ENCODE measurements around the gene RIPK3.
"Not testable (repeated sequence)": the region's sequence is repeated elsewhere in the genome, so short reads cannot be mapped to it uniquely, and the experiment has no call there.

Gene RIPK3

DNA sequence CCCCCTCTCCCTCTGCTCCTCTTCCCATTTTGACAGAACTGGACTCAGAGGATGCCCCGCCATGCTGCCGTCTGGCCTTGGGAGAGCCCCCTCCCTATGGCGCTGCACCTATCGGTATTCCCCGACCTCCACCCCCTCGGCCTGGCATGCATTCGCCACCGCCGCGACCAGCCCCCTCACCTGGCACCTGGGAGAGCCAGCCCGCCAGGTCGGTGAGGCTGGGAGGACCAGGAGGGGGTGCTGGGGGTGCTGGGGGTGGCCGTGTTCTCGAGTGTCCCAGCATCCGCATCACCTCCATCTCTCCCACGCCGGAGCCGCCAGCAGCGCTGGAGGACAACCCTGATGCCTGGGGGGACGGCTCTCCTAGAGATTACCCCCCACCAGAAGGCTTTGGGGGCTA lies 29.7 kb upstream of the RIPK3 start:
- no peak for DNase-seq (ENCODE audit: low read depth)

DNA sequence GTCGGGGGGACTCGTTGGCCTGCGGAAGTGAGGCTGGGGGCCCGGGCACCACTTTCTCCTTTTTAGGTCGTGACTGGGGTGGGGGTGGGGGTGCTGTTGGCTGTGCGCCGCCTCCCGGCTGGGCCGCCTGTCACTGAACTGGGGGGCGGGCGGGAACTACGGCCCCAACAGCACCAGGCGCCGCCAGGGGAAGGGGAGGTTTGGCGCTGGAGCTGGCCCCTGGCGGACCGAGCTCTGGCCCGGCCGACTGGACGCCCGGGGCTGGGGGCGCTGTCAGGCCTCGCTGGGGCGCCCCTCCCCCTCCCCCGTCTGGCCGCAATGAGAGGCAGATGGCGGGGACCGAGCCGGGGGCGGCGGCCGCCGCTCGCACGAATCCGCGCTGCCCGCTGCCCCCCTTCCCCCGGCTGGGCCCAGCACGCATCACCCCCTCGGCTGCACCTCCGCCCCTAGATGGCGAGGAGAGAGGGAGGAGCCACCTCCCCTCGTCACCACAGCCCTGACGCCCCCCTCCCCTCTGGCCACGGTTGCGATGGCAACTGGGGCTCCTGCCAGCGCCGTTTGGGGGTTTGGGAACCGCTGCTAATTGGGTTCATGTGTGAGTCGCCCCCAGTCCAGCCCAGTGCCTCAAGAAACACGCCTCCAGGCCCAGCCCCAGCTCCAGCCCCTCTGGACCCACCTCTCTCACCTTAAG lies 28.9 kb upstream of the RIPK3 start:
- peak; percentile 33 for DNase-seq (ENCODE audit: low read depth)

DNA sequence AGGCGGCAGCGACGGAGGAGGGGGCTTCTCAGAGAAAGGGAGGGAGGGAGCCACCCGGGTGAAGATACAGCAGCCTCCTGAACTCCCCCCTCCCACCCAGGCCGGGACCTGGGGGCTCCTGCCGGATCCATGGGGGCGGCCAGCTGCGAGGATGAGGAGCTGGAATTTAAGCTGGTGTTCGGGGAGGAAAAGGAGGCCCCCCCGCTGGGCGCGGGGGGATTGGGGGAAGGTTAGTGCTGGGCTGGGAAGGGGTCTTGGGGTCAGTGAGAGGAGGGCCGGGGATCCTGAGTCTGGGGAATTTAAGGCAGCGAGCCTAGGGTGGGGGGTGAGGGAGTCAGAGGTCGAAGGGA lies 28.4 kb upstream of the RIPK3 start:
- DNase-seq (ENCODE audit: low read depth), result no peak

DNA sequence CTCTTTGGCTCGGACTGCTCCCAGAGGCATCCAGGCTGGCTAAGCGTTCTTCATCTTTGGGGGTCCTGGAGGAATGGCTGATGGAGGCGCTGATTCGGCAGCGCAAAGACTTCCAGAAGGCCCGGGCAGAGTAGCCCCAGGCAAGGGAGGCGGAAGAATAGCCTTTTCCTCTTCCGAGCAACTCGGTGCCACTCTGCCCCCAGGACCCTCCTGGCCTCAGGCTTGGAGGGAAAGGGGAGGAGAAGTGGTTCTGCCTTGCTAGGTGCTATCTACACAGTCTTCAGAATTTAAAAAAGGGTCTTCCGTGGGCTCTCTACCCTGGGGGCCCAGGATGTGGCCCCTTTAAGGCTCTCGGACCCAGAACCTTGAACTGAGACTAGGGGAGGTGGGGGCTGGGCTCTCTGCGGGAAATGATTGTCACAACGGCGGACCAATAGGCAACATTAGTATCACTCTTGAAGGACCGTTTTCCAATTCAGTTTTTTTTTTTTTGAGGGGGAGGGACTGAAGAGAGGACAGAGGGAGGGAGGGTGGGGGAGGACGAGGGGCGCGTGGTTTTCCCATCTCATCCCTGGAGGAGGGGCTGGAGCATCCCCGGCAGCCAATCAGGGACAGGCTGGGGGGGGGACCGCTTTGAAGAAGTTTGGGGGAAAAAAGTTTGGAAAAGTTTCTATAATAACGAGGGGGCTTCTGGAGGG lies 27.9 kb upstream of the RIPK3 start, which contains the start of gene NFATC4:
Gene NFATC4, plus strand, starts transcription at position 671 of the 698 bp plus-strand sequence. CDS start 157 bp downstream, outside the sequence.
- DNase-seq (ENCODE audit: low read depth), result no peak

DNA sequence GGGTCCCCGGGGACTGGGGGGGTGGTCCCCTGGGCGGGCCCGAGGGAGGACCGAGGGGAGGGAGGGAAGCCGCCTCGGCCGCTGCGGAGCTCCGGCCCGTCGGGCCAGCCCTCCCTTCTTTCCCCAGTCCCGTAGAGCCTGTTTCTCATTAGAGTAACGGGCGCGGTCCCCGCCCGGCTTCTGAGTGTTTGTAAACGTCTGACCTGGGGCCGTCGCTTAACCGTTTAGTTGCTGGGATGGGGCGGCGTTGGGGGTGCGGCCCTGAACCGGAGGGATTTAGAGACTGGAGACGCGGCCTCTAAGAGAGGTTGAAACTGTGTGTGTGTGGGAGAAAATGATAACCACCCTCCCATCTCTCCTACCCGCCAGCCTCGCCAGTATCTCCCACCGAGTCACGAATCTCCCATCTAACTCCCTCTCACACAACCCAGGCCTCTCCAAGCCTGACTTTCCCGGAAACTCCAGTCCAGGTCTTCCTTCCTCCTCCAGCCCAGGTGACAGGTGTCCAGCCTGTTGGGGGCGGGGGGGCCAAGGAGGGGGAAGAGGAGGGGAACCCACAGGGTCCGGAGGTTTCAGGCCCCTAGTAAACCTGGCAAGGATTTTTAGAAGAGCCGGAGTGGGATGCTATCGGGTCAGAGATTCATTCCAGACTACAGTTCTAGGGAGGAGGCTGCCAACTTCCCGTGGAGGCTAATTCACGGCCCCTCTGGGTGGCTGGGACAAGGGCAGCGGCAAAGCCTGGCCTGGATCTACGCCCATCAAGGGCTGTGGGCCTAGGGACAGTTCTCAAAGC lies 27.1 kb upstream of the RIPK3 start:
- no peak for DNase-seq (ENCODE audit: low read depth)

DNA sequence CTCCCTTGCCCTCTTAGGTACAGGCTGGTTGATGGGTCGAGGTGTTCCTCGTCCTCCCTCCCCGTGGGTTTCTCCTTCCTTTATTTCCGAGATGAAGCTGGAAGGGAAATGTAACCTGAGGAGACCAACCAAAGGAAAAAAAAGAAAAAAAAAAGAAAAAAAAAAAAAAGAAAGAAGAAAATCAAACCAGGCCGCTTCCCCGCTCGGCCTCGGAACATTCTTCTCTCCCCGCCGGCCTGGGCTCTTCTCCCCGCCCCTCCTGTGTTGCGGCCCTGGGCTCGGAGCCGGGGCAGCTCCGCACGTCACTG lies 26.6 kb upstream of the RIPK3 start:
- DNase-seq (ENCODE audit: low read depth), result no peak

DNA sequence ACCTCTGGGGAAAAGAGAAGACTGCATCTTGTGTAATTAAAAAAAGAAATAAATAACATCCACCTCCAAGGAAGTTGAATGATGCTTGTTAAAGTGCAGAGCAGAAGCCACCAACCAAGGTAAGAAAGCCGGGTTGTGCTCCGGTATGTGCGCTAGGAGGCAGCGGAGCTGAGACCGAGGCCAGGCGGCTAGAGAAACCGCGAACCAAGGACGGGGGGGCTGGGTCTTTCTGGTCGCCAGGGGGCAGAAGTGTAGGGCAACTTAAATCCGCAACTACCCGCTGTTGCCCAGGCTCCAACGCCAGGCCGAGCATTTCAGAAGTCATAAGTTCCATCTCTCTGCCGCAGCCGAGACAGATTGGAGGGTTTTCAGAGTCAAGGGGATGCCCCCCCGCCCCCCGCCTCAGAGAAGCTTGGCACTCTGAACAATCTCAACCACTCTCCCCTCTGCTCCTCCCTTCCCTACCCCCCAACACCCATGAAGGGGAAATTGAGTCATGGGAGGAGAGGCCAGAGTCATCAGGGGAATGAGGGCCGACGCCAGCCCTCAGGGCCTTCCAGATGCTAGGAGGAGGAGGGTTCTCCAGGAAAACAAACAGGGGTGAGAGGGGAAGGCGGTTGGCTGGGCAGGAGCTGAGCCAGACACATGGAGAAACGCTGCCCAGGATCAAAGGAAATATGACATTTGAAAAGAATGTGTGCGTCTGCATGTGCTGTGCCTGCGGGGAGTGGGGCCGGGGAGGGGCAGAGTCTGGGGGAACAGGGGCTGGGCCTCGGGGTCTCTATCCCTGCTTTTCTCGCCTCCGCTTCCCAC lies 26.0 kb upstream of the RIPK3 start:
- peak; percentile 47 for DNase-seq (ENCODE audit: low read depth)

DNA sequence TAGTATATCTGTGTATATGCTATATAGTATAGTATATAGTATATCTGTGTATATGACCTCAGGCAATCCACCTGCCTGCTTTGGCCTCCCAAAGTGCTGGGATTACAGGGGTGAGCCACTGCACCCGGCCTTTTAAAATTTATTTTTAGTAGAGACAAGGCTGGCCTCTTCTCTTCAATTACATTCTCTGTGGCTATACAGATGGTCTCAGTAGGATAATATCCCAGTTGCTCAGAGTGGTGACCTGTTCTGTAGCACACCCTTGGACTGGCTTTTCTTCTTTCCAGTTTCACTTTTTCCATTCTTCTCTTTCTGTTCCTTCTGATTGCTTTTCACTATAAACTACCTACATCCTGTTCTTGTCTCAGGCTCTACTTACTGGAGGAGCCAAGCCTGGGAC lies 25.1 kb upstream of the RIPK3 start:
- DNase-seq (ENCODE audit: low read depth), result no peak

DNA sequence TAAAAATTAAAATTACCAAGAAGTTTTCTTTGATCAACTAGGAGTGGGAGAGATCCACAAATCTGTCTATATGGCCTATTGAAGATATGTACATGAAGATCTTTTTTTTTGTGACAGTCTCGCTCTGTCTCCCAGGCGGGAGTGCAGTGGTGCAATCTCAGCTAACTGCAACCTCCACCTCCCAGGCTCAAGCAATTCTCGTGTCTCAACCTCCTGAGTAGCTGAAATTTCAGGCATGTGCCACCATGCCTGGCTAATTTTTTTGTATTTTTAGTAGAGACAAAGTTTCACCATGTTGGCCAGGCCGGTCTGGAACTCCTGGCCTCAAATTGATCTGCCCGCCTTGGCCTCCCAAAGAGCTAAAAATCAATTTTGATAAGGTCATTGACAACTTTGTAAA lies 23.6 kb upstream of the RIPK3 start:
- no peak for DNase-seq (ENCODE audit: low read depth)

DNA sequence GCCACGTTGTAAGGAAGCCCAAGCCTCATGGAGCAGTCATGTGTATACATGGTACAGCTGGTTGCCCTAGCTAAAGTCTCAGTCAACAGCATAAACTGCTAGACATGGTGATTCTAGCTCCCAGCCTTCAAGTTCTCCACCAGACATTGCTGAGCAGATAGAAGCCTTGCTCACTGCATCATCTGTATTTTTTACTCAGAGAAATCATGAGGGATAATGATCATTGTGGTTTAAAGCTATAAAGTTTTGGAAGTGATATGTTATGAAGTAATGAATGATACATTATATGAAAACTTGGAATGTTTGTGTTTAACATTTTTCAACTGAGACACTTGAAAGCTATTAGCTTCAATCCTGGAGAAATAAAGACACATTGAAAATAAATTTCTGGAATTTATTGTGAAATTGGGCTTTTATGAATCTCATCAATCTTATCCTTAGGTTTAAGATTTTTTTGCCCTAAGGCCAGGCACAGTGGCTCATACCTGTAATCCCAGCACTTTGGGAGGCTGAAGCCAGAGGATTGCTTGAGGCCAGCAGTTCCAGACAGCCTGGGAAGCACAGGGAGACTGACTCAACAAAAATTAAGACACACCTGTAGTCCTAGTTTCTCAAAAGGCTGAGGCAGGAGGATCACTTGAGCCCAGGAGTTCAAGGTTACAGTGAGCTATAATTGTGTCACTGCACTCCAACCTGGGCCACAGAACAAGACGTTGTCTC lies 22.6 kb upstream of the RIPK3 start:
- no peak for DNase-seq (ENCODE audit: low read depth)

DNA sequence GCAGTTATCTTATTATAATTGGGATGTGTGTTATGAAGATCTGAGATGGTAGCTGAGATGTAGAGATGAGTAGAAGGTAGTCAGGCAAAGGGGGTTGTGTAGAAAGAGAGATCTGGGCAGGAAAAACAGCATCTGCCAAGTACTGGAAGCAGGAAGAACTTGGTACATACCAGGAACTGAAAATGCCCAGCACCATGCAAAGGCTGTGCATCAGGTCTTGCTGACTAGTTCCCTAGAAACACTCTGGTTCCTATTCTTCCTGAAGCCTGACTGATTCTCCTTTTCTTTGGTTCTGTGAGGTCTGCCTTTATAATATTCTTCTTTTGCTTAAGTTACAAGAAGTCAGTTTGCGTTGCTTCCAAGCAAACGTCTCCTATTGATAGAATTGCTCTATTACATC lies 21.5 kb upstream of the RIPK3 start:
- no peak for DNase-seq (ENCODE audit: low read depth)

DNA sequence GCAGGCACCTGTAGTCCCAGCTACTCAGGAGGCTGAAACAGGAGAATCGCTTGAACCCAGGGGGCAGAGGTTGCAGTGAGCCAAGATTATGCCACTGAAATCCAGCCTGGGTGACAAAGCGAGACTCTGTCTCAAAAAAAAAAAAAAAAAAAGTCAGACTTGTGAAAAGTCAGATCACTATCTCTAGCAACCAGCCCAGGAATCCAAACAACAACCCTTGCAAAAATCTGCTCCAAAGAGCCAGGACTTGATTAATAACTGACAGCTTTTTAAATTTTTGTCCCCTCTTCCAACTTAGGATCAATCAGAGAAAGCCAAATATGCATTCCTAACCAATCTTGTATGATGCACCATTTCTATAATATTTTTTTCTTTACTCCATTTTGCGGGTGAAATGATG lies 20.5 kb upstream of the RIPK3 start:
- DNase-seq (ENCODE audit: low read depth), result no peak

DNA sequence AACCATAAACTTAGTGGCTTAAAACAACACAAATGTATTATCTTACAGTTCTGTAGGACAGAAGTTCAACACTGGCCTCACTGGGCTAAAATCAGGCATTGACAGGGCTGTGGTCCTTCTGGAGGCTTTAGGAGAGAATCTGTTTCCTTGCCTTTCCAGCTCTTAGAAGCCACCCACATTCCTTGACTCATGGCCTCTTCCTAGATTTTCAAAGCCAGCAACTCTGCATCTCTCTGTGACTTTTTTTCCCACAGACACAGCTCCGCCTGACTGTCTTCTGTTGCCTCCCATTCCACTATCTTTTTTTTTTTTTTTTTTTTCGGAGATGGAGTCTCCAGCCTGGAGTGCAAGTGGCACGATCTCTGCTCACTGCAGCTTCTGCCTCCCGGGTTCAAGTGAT lies 16.4 kb upstream of the RIPK3 start:
- DNase-seq (ENCODE audit: low read depth), result no peak

DNA sequence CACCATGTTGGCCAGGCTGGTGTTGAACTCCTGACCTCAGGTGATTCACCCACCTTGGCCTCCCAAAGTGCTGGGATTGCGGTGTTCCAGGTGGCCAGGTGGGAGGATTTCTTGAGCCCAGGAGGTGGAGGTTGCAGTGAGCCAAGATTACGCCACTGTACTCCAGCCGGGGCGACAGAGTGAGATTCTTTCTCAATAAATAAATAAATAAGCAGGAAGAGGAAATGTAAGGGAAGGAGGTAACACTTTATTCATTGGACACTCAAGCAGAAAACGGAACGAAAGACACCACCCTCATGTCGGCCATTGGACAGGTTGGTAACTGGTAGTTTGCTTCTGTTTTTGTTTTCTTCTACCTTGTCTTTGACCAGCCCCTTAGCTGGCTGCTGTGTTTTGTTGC lies 15.2 kb upstream of the RIPK3 start:
- no peak for DNase-seq (ENCODE audit: low read depth)

DNA sequence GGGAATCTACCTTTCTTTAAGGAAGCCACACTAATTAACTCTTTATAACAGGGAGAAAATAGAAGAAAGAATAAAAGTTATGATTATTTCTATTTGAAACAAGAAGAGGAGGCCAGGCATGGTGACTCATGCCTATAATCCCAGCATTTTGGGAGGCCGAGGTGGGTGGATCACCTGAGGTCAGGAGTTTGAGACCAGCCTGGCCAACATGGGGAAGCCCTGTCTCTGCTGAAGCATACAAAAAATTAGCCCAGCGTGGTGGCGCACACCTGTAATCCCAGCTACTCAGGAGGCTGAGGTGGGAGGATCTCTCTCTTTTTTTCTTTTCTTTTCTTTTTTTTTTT lies 14.7 kb upstream of the RIPK3 start:
- not testable (repeated sequence) for DNase-seq (ENCODE audit: low read depth)

DNA sequence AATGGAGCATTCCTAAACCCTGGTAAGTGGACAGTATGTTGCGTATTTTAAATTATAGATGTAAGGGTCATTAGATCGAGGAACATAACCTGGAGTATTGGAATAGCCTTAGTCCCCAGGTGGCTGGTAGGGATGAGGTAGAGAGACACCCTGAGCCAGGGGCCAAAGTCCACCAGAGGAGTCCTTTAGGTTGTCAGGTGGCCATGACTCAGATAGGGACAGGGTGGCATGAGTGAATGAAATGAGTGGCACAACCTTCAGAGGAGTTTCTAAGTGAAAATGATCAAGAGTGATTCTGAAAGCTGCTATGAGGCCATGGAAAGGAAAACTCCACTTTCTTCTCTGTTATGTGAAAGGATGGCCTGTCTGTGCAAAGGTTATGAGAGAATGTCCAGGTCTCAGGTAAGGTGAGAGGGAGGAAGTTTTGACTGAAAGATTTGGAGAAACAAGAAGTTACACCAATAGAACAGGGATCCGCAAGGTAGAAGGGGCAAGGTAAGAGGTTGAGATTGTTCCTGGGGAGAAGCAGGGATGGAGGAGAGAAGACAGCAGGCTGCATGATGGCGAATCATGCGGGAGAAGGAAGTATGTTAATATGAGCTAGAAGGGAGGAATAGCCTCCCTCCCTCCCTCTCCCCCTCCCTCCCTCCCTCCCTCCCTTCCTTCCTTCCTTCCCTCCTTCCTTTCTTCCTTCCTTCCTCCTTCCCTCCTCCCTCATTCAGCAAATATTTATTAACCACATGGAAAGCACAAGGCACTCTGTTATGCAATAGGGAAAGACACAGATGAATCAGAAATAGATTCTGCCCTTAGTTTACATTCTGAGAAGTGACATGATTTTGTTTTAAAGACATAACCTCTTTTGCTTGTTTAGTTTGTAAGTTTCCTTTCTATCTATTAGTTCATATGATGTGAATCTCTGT lies 14.0 kb upstream of the RIPK3 start:
- no peak for DNase-seq (ENCODE audit: low read depth)

DNA sequence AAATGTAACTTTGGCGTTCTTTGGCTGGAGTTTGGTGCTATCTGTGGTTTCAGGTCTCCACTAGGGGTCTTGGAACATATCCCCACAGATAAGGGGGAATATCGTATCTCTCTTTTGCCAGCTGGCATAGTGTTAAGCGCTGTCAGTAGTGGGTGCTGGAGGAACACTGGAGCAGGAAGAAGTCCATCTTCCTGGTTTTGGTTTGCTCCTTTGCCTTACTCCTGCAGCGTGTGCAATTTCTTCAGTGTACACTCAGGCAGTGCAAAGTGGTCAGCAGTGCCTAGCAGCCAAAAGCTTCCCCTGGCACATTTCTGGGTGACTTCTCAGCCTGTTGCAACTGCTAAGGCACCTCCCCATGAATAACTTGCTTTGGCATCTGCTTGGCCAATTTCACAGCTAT lies 11.7 kb upstream of the RIPK3 start:
- DNase-seq (ENCODE audit: low read depth), result no peak

DNA sequence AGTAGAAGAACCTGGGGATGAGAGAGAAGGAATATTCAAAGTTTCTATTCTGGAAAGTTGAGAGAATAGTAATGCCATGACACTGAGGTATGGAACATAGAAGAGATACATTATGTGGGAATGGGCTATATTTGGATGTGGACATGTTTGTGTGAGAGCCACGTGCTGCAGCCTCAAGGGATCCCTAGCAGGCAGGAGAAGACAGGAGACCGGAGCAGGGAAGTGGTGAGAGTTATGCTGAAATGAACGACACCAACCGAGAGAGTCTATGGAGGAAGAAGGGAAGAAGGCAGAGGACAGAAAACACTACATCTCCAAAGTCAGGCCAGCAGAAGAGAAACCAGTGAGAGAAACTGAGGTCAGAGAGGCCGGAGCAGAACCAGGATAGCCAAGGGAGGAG lies 10.0 kb upstream of the RIPK3 start:
- DNase-seq (ENCODE audit: low read depth), result no peak

DNA sequence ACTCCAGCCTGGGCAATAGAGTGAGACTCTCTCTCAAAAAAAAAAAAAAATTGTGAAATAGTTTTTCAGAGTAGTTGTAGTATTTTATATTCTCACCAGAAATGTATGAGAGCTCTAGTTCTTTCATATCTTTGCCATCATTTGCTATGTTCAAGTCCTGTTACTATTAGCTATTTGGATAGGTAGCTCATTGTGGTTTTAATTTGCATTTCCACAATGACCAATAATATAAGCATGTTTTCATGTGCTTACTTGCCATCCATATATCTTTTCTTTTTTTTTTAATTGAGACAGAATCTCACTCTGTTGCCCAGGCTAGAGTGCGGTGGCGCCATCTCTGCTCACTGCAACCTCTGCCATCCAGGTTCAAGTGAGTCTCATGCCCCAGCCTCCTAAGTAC lies 8.4 kb upstream of the RIPK3 start:
- DNase-seq (ENCODE audit: low read depth), result no peak

DNA sequence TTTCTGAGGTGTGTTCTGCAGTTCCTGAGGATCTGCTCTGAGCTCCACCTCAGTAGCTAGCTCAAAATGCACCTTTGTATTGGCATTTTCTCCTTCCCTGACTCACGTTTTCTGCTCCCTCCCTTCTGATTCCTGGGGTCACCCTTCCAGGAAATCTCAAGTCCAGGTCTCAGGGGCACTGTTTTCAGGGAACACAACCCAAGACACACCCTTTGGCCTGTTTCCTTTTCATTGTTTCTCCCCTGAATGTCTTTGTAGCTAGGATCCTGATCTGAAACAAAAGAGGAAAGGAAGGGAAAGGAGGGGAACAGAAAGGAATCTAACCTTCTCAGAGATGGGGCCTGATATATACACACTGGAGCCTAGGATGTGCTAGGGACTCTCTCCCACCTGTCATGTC lies 7.3 kb upstream of the RIPK3 start:
- DNase-seq (ENCODE audit: low read depth), result no peak

All from stimulated activated CD8-positive, alpha-beta memory T cell treated with anti-CD3 and anti-CD28 coated beads, Interleukin-12 subunit alpha, Interleukin-12 subunit beta, amount 100 ng/mL, for 4 hours (primary cell).